OCI-LY7 (cell line): ENCODE measurements around the gene KREMEN1. TPM values are rescaled to one million over a fixed set of nuclear protein-coding genes. Genes with fewer than 3 reads are reported as not detected.

ENCODE experiments used
- BruUV-seq: library from RNA; stranded (reverse); fragments of 400-500 nt; replicated peaks from 2 replicates; lab custom pipeline; 2021; lab: Mats Ljungman, UMichigan
- CTCF ChIA-PET: fragments of 300-600 bp; sonication (Branson Sonifier 250); formaldehyde crosslinking; loops from one replicate; lab custom pipeline; 2022; ENCODE audit warnings: antibody characterized with exemption; ENCODE audit not compliant: unreplicated experiment; lab: Charles Lee
- POLR2A ChIA-PET: fragments of 300-600 bp; sonication (Branson Sonifier 250); formaldehyde crosslinking; loops from one replicate; lab custom pipeline; 2022; ENCODE audit warnings: antibody characterized with exemption; lab: Charles Lee
- DNase-seq: peaks from one replicate; pipeline ENCODE4 v3.0.0-alpha.2; 2015; ENCODE audit warnings: low spot score
- H2AFZ ChIP-seq: fragments of 200-600 bp; sonication (generic), shearing (Covaris generic); 2 replicates; pipeline ENCODE4 v1.6.1; 2014; ENCODE audit warnings: mild to moderate bottlenecking, antibody characterized with exemption, low read length, moderate library complexity
- H3K27ac ChIP-seq: fragments of 200-600 bp; sonication (generic); 2 replicates; pipeline ENCODE4 v1.5.1; 2014; ENCODE audit warnings: mixed run types, low read depth, mild to moderate bottlenecking, moderate library complexity, low read length, inconsistent platforms; ENCODE audit not compliant: poor library complexity, severe bottlenecking
- H3K36me3 ChIP-seq: fragments of 200-600 bp; sonication (generic); 2 replicates; pipeline ENCODE4 v1.6.1; 2014; ENCODE audit warnings: mild to moderate bottlenecking, antibody characterized with exemption, low read length, moderate library complexity, mixed read lengths; ENCODE audit not compliant: insufficient read depth
- H3K4me1 ChIP-seq: fragments of 200-600 bp; sonication (generic); 2 replicates; pipeline ENCODE4 v1.5.1; 2014; ENCODE audit warnings: mild to moderate bottlenecking, low read length; ENCODE audit not compliant: insufficient read depth, poor library complexity, severe bottlenecking
- H3K4me2 ChIP-seq: fragments of 200-600 bp; sonication (generic); 2 replicates; pipeline ENCODE4 v1.6.1; 2014; ENCODE audit warnings: mild to moderate bottlenecking, low read length
- H3K4me3 ChIP-seq: fragments of 200-600 bp; sonication (generic); 2 replicates; pipeline ENCODE4 v1.5.1; 2014; ENCODE audit warnings: mild to moderate bottlenecking, low read depth, low read length; ENCODE audit not compliant: poor library complexity, severe bottlenecking
- H3K79me2 ChIP-seq: fragments of 200-600 bp; sonication (generic); 2 replicates; pipeline ENCODE4 v1.6.1; 2016; ENCODE audit warnings: low read depth, mild to moderate bottlenecking, low read length, moderate library complexity, mixed read lengths; ENCODE audit not compliant: insufficient read depth
- H3K9me2 ChIP-seq: fragments of 200-600 bp; sonication (generic); 2 replicates; pipeline ENCODE4 v1.6.1; 2016; ENCODE audit warnings: mild to moderate bottlenecking, low read length, mixed read lengths; ENCODE audit not compliant: insufficient read depth
- H3K9me3 ChIP-seq: fragments of 200-600 bp; sonication (generic); 2 replicates; pipeline ENCODE4 v1.6.1; 2014; ENCODE audit warnings: mild to moderate bottlenecking, mixed run types, low read length, mixed read lengths
- H4K20me1 ChIP-seq: fragments of 200-600 bp; sonication (generic); 2 replicates; pipeline ENCODE4 v1.6.1; 2014; ENCODE audit warnings: mild to moderate bottlenecking, antibody characterized with exemption, low read length, moderate library complexity, mixed read lengths; ENCODE audit not compliant: insufficient read depth
- CTCF ChIP-seq: fragments of 200-600 bp; sonication (generic); conservative IDR thresholded peaks from 2 replicates; pipeline ENCODE4 v1.5.1; 2014; ENCODE audit warnings: mild to moderate bottlenecking, antibody characterized with exemption, low read length, moderate library complexity, mixed read lengths
- EZH2phosphoT487 ChIP-seq: fragments of 200-600 bp; sonication (generic); IDR thresholded peaks from 2 replicates; pipeline ENCODE4 v1.6.1; 2018; ENCODE audit warnings: low read depth, borderline replicate concordance, mild to moderate bottlenecking, mixed run types, antibody characterized with exemption, low read length, moderate library complexity, mixed read lengths
- intact Hi-C: fragments of 100-400 bp; cut with micrococcal nuclease; formaldehyde crosslinking; loops from one replicate; pipeline ENCODE4 v1.10.0; 2022; ENCODE audit not compliant: unreplicated experiment
- total RNA-seq, 2 experiments: library from RNA; depleted of rRNA in 1 of 2; stranded (reverse); fragments of >200 nt in 1 of 2; shearing (Covaris generic) in 1 of 2; gene quantifications; 2 replicates each; pipeline ENCODE4 v1.2.3, GENCODE V29; 2014 to 2022

KREMEN1 gene
- total RNA-seq, 2 experiments from 2014 or later = not detected

GRCh38 chr22:29113319-29113718 is 40.5 kb downstream of the KREMEN1 start:
- H3K4me1 ChIP-seq = no peaks in the 10 kb centered on the region
- H3K9me3 ChIP-seq = no peaks in the 10 kb centered on the region
- no peak overlapping the region for H3K27ac ChIP-seq
- H3K4me2 ChIP-seq = no peak overlapping the region
- intact Hi-C loops = no loop called here
- TF ChIP-seq EZH2phosphoT487 = no peak
- TF ChIP-seq CTCF = no peak
- no peaks in the 10 kb centered on the region for H3K79me2 ChIP-seq
- no peaks in the 10 kb centered on the region for H4K20me1 ChIP-seq
- POLR2A ChIA-PET = no interaction called here
- H3K36me3 ChIP-seq = no peaks in the 10 kb centered on the region
- DNase-seq = no peak
- no peak overlapping the region for H2AFZ ChIP-seq
- no peaks in the 10 kb centered on the region for H3K9me2 ChIP-seq
- BruUV-seq = no TSS peak
- no peak overlapping the region for H3K4me3 ChIP-seq
- CTCF ChIA-PET = no interaction called here

GRCh38 chr22:29114392-29114791 is 41.6 kb downstream of the KREMEN1 start:
- POLR2A ChIA-PET = interaction anchor here (0.7 kb wide), 1 partner anchor 25 kb away, joined by 4 read pairs; no protein-coding TSS in a partner anchor
- Histone ChIP-seq H3K4me1 (no peaks in the 10 kb centered on the region), H3K9me2 (no peaks in the 10 kb centered on the region), H3K9me3 (no peaks in the 10 kb centered on the region), H3K79me2 (no peaks in the 10 kb centered on the region), H4K20me1 (no peaks in the 10 kb centered on the region), H3K27ac (no peak overlapping the region), H3K4me2 (no peak overlapping the region), H2AFZ (no peak overlapping the region), H3K36me3 (no peaks in the 10 kb centered on the region), H3K4me3 (no peak overlapping the region)
- CTCF ChIA-PET = no interaction called here
- no TSS peak for BruUV-seq
- TF ChIP-seq EZH2phosphoT487 = no peak
- no peak for TF ChIP-seq CTCF
- intact Hi-C loops = no loop called here
- no peak for DNase-seq

- no TSS peak for BruUV-seq
- Histone ChIP-seq H3K9me3 (no peaks in the 10 kb centered on the region), H2AFZ (no peak overlapping the region), H3K4me2 (no peak overlapping the region), H3K4me1 (no peaks in the 10 kb centered on the region), H3K79me2 (no peaks in the 10 kb centered on the region), H3K27ac (no peak overlapping the region), H3K9me2 (no peaks in the 10 kb centered on the region), H4K20me1 (no peaks in the 10 kb centered on the region), H3K36me3 (no peaks in the 10 kb centered on the region), H3K4me3 (no peak overlapping the region)
- ChIA-PET CTCF (no interaction called here), POLR2A (no interaction called here)
- no peak for DNase-seq
- TF ChIP-seq EZH2phosphoT487 (no peak), CTCF (no peak)
- intact Hi-C loops = no loop called here
Measured at GRCh38 chr22:29115682-29116288, 43.0 kb downstream of the KREMEN1 start.
